Lower lobe of right lung (tissue), 2 donors: ENCODE results near the gene LPP. TPM values are rescaled to one million over a fixed set of nuclear protein-coding genes. Genes with fewer than 3 reads are reported as not detected.

Experiments
- ATAC-seq, 2 donors: fragments of 200-7000 bp; cut with Tn5 transposase; one replicate each; pipeline ENCODE4 v1.9.1; 2020 to 2022; ENCODE audit warnings: mild to moderate bottlenecking in 2 of 2, moderate library complexity in 2 of 2
- DNase-seq: peaks from one replicate; pipeline ENCODE4 v3.0.0-alpha.2; 2020
- H3K27ac ChIP-seq: fragments of 200-600 bp; one replicate; pipeline ENCODE4 v1.8.0; 2022
- H3K27me3 ChIP-seq: fragments of 200-600 bp; one replicate; pipeline ENCODE4 v1.8.0; 2022; ENCODE audit warnings: low read depth
- H3K36me3 ChIP-seq: fragments of 200-600 bp; one replicate; pipeline ENCODE4 v1.8.0; 2022; ENCODE audit warnings: mild to moderate bottlenecking
- H3K4me1 ChIP-seq: fragments of 200-600 bp; one replicate; pipeline ENCODE4 v1.8.0; 2022
- H3K4me3 ChIP-seq: fragments of 200-600 bp; one replicate; pipeline ENCODE4 v1.8.0; 2022; ENCODE audit warnings: mild to moderate bottlenecking
- H3K9me3 ChIP-seq: fragments of 200-600 bp; one replicate; pipeline ENCODE4 v1.8.0; 2022
- CTCF ChIP-seq: fragments of 200-600 bp; IDR thresholded peaks from one replicate; pipeline ENCODE4 v1.8.0; 2022; ENCODE audit warnings: antibody characterized with exemption, mild to moderate bottlenecking
- intact Hi-C: fragments of 100-400 bp; cut with DNase I; formaldehyde crosslinking; loops from one replicate; pipeline ENCODE4 v1.11.0; 2022
- total RNA-seq: library from RNA; stranded (reverse); fragmentation: NEBNext Ultra II Directional; extraction: Animal tissue kit (Norgen Biotek cat#: 25700); gene quantifications from one replicate; pipeline ENCODE4 v1.2.1, GENCODE V29; 2021
- donor health status: DM: no; HTN: yes; CAD: no; lungs with severe emphysema.

Gene LPP
- total RNA-seq, 1 donor from 2014 or later, result 180 TPM

- no peak overlapping the region for H3K27ac ChIP-seq
- ATAC-seq (no peak), DNase-seq (no peak)
- H3K9me3 ChIP-seq, result no peaks in the 10 kb centered on the region
- no peak for TF ChIP-seq CTCF
- H3K27me3 ChIP-seq, result no peaks in the 10 kb centered on the region
- intact Hi-C loops, result no loop called here
- H3K36me3 ChIP-seq, result no peaks in the 10 kb centered on the region
- no peaks in the 10 kb centered on the region for H3K4me1 ChIP-seq
- H3K4me3 ChIP-seq, result no peak overlapping the region
Observed at GRCh38 chr3:188756241-188756640, 602.3 kb downstream of the LPP start.

GRCh38 chr3:188759336-188760005, 605.5 kb downstream of the LPP start:
- Histone ChIP-seq H3K9me3 (no peaks in the 10 kb centered on the region), H3K4me3 (no peak overlapping the region), H3K36me3 (no peaks in the 10 kb centered on the region), H3K27ac (no peak overlapping the region), H3K27me3 (no peaks in the 10 kb centered on the region), H3K4me1 (no peaks in the 10 kb centered on the region)
- TF ChIP-seq CTCF, result no peak
- intact Hi-C loops, result no loop called here
- DNase-seq, result no peak
- peak in 1 of 2 donors; percentile 6 for ATAC-seq

- no peak for TF ChIP-seq CTCF
- intact Hi-C loops, result no loop called here
- Histone ChIP-seq H3K27me3 (no peaks in the 10 kb centered on the region), H3K9me3 (no peaks in the 10 kb centered on the region), H3K4me1 (no peaks in the 10 kb centered on the region), H3K4me3 (no peak overlapping the region), H3K27ac (no peak overlapping the region), H3K36me3 (no peaks in the 10 kb centered on the region)
- DNase-seq (no peak), ATAC-seq (peak; percentile 62 to 86)
Observed at GRCh38 chr3:188760408-188760807, 606.5 kb downstream of the LPP start.

GRCh38 chr3:188761439-188761838, 607.5 kb downstream of the LPP start:
- TF ChIP-seq CTCF, result no peak
- no peak overlapping the region for H3K27ac ChIP-seq
- no peaks in the 10 kb centered on the region for H3K27me3 ChIP-seq
- no peaks in the 10 kb centered on the region for H3K4me1 ChIP-seq
- no peak for ATAC-seq
- no peak for DNase-seq
- no peaks in the 10 kb centered on the region for H3K9me3 ChIP-seq
- intact Hi-C loops, result no loop called here
- H3K36me3 ChIP-seq, result no peaks in the 10 kb centered on the region
- no peak overlapping the region for H3K4me3 ChIP-seq

GRCh38 chr3:188761964-188762363, 608.0 kb downstream of the LPP start:
- Histone ChIP-seq H3K4me1 (no peaks in the 10 kb centered on the region), H3K27me3 (no peaks in the 10 kb centered on the region), H3K36me3 (no peaks in the 10 kb centered on the region), H3K9me3 (no peaks in the 10 kb centered on the region), H3K4me3 (no peak overlapping the region), H3K27ac (no peak overlapping the region)
- ATAC-seq (no peak), DNase-seq (no peak)
- no peak for TF ChIP-seq CTCF
- intact Hi-C loops, result no loop called here
